Body of pancreas (tissue), 4 donors: ENCODE results near the gene SRSF4. TPM values are rescaled to one million over a fixed set of nuclear protein-coding genes. Genes with fewer than 3 reads are reported as not detected.

ENCODE experiments used
- ATAC-seq: fragments of 150-250 bp; one replicate; pipeline ENCODE4 v1.9.1; 2016
- DNase-seq, 4 donors: peaks; one replicate each; pipeline ENCODE4 v3.0.0-alpha.2; 2019
- H3K27ac ChIP-seq, 4 donors: fragments of 200-600 bp; sonication (generic); 1 replicate in 3 of 4; 2 replicates in 1 of 4; pipeline versions ENCODE4 v1.5.1 to v1.6.1; 2016 to 2019; ENCODE audit warnings: mild to moderate bottlenecking in 1 of 4, mixed read lengths in 1 of 4, moderate library complexity in 1 of 4
- H3K27me3 ChIP-seq, 2 donors: fragments of 200-600 bp; sonication (generic); one replicate each; pipeline ENCODE4 v1.6.0; 2016; ENCODE audit warnings: mild to moderate bottlenecking in 1 of 2
- H3K36me3 ChIP-seq, 2 donors: fragments of 200-600 bp; sonication (generic); replicated peaks in 1 of 2; 2 replicates each; pipeline ENCODE4 v1.5.1; 2016; ENCODE audit warnings: low read depth in 2 of 2; ENCODE audit not compliant: insufficient read depth in 1 of 2
- H3K4me1 ChIP-seq: fragments of 200-600 bp; sonication (generic); one replicate; pipeline ENCODE4 v1.6.0; 2016
- H3K4me3 ChIP-seq, 2 donors: fragments of 200-600 bp; sonication (generic); 1 replicate in 1 of 2; 2 replicates in 1 of 2; pipeline ENCODE4 v1.5.1; 2016 to 2019
- H3K9me3 ChIP-seq, 3 donors: fragments of 200-600 bp; sonication (generic); 1 replicate in 2 of 3; 2 replicates in 1 of 3; pipeline ENCODE4 v1.5.1; 2016
- CTCF ChIP-seq, 7 experiments: fragments of 450-650 bp in 4 of 7; fragments of 200-600 bp in 3 of 7; sonication (generic) in 3 of 7; IDR thresholded peaks; one replicate each; pipeline ENCODE4 v1.5.1; 2016 to 2019; ENCODE audit warnings: antibody characterized with exemption in 7 of 7
- POLR2A ChIP-seq, 3 donors: fragments of 450-650 bp; IDR thresholded peaks; one replicate each; pipeline ENCODE4 v1.6.1; 2016; ENCODE audit warnings: antibody characterized with exemption in 3 of 3, mild to moderate bottlenecking in 2 of 3
- WGBS, 2 donors: methylation state at CpG; one replicate each; pipeline ENCODE4 v1.1.5; 2017; 5-methylcytosine and 5-hydroxymethylcytosine counted together
- intact Hi-C: fragments of 100-400 bp; cut with DNase I; formaldehyde crosslinking; loops from one replicate; pipeline ENCODE4 v1.15.1; 2023
- total RNA-seq, 2 donors: library from RNA; depleted of rRNA; stranded (reverse); fragments of >200 nt; gene quantifications; one replicate each; pipeline ENCODE4 v1.1.0, GENCODE V29; 2016

The SRSF4 gene
- total RNA-seq, 2 donors from 2014 or later: 50.3 to 58.3 TPM

GRCh38 chr1:29145739-29146437 lies 35.8 kb downstream of the SRSF4 start:
- H3K36me3 ChIP-seq: peaks cover 15 to 28% of the 10 kb centered on the region in 2 donors
- no peak overlapping the region for H3K4me3 ChIP-seq
- WGBS, 2 donors: 58 to 76% methylated on average over 8 of the region's 8 CpGs
- H3K27me3 ChIP-seq: no peaks in the 10 kb centered on the region
- TF ChIP-seq POLR2A (IDR thresholded peaks at IDR 0.05) (no peak), CTCF (IDR thresholded peaks at IDR 0.05) (no peak)
- H3K27ac ChIP-seq: peak overlapping the region in 3 of 4 donors; percentile 4 to 59 (median 54)
- intact Hi-C loops: no loop called here
- H3K4me1 ChIP-seq: peaks cover 7% of the 10 kb centered on the region
- no peaks in the 10 kb centered on the region for H3K9me3 ChIP-seq
- DNase-seq: peak in 1 of 4 donors; percentile 9
- peak; percentile 68 for ATAC-seq

DNA sequence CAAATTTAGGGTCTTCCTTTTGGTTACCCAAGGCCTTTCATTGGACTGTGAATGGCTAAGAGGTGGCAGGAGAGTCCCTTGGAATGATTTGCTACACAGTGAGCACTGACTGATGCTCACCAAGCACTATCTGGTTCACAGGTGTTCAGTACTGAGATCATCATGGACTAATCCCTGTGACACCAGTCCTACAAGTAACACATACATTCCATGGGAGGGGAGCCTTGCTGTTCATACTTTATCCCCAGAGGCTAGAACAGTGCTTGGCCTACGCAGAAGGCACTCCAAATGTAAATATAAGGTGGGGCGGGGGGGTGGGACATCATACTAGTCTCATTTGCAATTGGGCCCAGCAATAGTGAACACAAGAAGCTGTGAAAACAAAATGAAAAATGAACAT lies 37.5 kb downstream of the SRSF4 start:
- no peak for ATAC-seq
- no peak for TF ChIP-seq CTCF (IDR thresholded peaks at IDR 0.05)
- no peak for TF ChIP-seq POLR2A (IDR thresholded peaks at IDR 0.05)
- Histone ChIP-seq H3K4me3 (no peak overlapping the region), H3K4me1 (peaks cover 7% of the 10 kb centered on the region), H3K36me3 (peaks cover 6 to 16% of the 10 kb centered on the region in 2 donors), H3K27ac (no peak overlapping the region), H3K9me3 (no peaks in the 10 kb centered on the region), H3K27me3 (no peaks in the 10 kb centered on the region)
- WGBS, 2 donors: 100% methylated on average over 2 of the region's 2 CpGs
- peak in 1 of 4 donors; percentile 1 for DNase-seq
- intact Hi-C loops: no loop called here

GRCh38 chr1:29142714-29143113 lies 39.0 kb downstream of the SRSF4 start:
- Histone ChIP-seq H3K4me1 (peaks cover 7% of the 10 kb centered on the region), H3K9me3 (no peaks in the 10 kb centered on the region), H3K4me3 (no peak overlapping the region), H3K27ac (no peak overlapping the region), H3K27me3 (no peaks in the 10 kb centered on the region), H3K36me3 (peaks cover 0 to 1% of the 10 kb centered on the region in 2 donors)
- intact Hi-C loops: no loop called here
- 81 to 94% methylated on average over 2 of the region's 2 CpGs for WGBS, 2 donors
- no peak for ATAC-seq
- TF ChIP-seq CTCF (IDR thresholded peaks at IDR 0.05) (no peak), POLR2A (IDR thresholded peaks at IDR 0.05) (no peak)
- no peak for DNase-seq

- TF ChIP-seq CTCF (IDR thresholded peaks at IDR 0.05) (no peak), POLR2A (IDR thresholded peaks at IDR 0.05) (no peak)
- H3K4me3 ChIP-seq: no peak overlapping the region
- H3K36me3 ChIP-seq: no peaks in the 10 kb centered on the region
- no peaks in the 10 kb centered on the region for H3K9me3 ChIP-seq
- 28 to 52% methylated on average over 13 to 14 of the region's 14 CpGs for WGBS, 2 donors
- ATAC-seq (peak; percentile 75), DNase-seq (peak; percentile 63 to 73 (median 68))
- H3K27me3 ChIP-seq: no peaks in the 10 kb centered on the region
- no peaks in the 10 kb centered on the region for H3K4me1 ChIP-seq
- intact Hi-C loops: no loop called here
- no peak overlapping the region for H3K27ac ChIP-seq
Observed at GRCh38 chr1:29136391-29136915, 45.2 kb downstream of the SRSF4 start.

DNA sequence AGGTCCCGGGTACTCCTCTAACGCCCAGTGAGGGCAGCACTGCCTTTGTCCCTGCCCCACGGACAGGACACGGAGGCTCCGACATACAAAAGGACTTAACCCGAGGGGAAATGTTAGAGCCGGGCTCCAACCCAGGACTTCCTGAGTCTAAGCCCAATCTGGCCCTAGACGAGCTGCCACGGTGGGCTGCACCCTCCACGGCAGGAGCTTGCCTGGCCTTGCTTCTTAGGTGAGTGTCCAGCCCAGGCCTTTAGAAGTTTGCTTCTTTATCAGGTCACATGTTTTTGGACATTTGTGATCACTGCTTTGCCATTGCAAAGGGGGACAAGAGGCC lies 47.0 kb downstream of the SRSF4 start:
- WGBS, 2 donors: 65 to 89% methylated on average over 6 to 10 of the region's 10 CpGs
- TF ChIP-seq POLR2A (IDR thresholded peaks at IDR 0.05) (no peak), CTCF (IDR thresholded peaks at IDR 0.05) (no peak)
- H3K27me3 ChIP-seq: no peaks in the 10 kb centered on the region
- no peaks in the 10 kb centered on the region for H3K9me3 ChIP-seq
- no peaks in the 10 kb centered on the region for H3K36me3 ChIP-seq
- ATAC-seq: no peak
- H3K4me1 ChIP-seq: no peaks in the 10 kb centered on the region
- no peak overlapping the region for H3K4me3 ChIP-seq
- DNase-seq: no peak
- H3K27ac ChIP-seq: no peak overlapping the region
- intact Hi-C loops: no loop called here
